Measurements from ENCODE around the gene ZNF124. TPM values are rescaled to one million over a fixed set of nuclear protein-coding genes. Genes with fewer than 3 reads are reported as not detected.

Gene ZNF124
- total RNA-seq, 1 experiment from 2014 or later = 16.3 TPM

DNA sequence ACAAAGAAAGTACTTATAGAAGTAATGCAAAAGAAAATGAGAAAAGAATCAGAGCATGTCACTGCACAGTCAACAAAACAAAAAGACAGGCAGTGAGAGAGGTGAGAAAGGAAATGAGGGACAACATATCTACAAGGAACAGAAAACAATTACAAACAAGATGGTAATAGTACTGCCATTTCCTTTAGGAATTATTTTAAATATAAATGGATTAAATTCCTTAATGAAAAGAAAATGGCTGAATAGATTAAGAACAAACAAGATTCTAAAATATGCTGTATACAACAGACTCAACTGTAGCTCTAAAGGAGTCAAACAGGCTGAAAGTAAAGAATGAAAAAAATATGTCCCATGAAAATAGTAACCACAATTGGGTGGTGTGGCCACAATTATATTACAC lies 22.1 kb upstream of the ZNF124 start:
- intact Hi-C loops (cut with micrococcal nuclease) = no loop called here
- no peak for ATAC-seq

DNA sequence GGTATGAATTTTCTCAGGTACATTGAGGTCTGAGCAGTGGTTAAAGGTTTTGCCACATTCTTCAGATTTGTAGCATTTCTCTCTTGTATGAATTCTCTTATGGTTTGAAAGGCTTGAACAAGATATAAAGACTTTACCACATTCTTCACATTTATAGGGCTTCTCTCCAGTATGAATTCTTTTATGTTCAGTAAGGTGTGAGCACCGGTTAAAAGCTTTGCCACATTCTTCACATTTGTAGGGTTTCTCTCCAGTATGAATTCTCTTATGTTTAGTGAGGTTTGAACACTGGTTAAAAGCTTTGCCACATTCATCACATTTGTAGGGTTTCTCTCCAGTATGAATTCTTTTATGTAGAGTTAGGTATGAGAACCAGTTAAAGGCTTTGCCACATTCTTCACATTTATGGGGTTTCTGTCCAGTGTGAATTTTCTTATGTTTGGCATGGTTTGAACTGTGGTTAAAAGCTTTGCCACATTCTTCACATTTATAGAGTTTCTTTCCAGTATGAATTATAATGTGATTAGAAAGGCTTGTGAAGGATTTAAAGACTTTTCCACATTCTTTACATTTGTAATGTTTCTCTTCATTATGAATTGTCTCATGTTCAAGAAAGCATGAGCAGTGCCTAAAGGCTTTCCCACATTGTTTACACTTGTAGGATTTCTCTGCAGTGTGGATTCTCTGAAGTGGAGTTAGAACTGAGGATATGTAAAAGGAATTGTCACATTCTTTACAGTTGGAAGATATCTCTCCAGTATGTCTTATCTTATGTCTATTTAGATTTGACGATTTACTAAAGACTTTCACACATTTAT lies 18.4 kb upstream of the ZNF124 start:
- Histone ChIP-seq H3K4me1 (ENCODE audit: control insufficient read depth in 1 of 2, insufficient read depth in 2 of 2, low read length in 2 of 2) (no peaks in the 10 kb centered on the region), H3K27ac (ENCODE audit: low read depth, low read length) (no peak overlapping the region), H3K9me3 (ENCODE audit: control insufficient read depth in 1 of 2, insufficient read depth in 1 of 2, low read depth in 1 of 2, low read length in 2 of 2) (peaks cover 10 to 44% of the 10 kb centered on the region in 2 experiments; a peak in 3 of 4 replicates), H3K9me2 (ENCODE audit: insufficient read depth) (no peaks in the 10 kb centered on the region), H4K20me1 (ENCODE audit: insufficient read depth) (no peaks in the 10 kb centered on the region), H3K79me2 (ENCODE audit: insufficient read depth, low read length) (no peaks in the 10 kb centered on the region; the same call in 1 of the 2 replicates), H3K9ac (ENCODE audit: low read length) (no peak overlapping the region), H3K27me3 (ENCODE audit: insufficient read depth, low read length) (no peaks in the 10 kb centered on the region), H3K4me2 (ENCODE audit: low read length) (no peak overlapping the region), H3K36me3 (ENCODE audit: control insufficient read depth in 1 of 2, insufficient read depth in 2 of 2, low read length in 2 of 2) (peaks cover 0 to 25% of the 10 kb centered on the region in 2 experiments; a peak in 3 of 4 replicates), H3K4me3 (replicated peaks in 1 of 2; ENCODE audit: low read depth in 1 of 2, low read length in 2 of 2) (no peak overlapping the region), H2AFZ (ENCODE audit: low read depth, low read length, poor library complexity, severe bottlenecking) (no peak overlapping the region)
- no peak for DNase-seq (ENCODE audit: low read depth, low spot score)
- ChIA-PET RAD21 (ENCODE audit: low non-redundant PET in 1 of 2, low total read pairs in 2 of 2, uncharacterized antibody in 2 of 2, unreplicated experiment in 2 of 2) (no interaction called here), CTCF (no interaction called here), POLR2A (no interaction called here)
- ATAC-seq = no peak
- TF ChIP-seq EGR1 (IDR thresholded peaks at IDR 0.05; ENCODE audit: low read depth) = no peak
- TF ChIP-seq POLR2A (IDR thresholded peaks at IDR 0.05; ENCODE audit: borderline replicate concordance, extremely low read depth, insufficient read depth, insufficient read length) = no peak
- no peak for TF ChIP-seq ELF1 (IDR thresholded peaks at IDR 0.05; ENCODE audit: borderline replicate concordance, low read depth)
- TF ChIP-seq, protein P1, sequence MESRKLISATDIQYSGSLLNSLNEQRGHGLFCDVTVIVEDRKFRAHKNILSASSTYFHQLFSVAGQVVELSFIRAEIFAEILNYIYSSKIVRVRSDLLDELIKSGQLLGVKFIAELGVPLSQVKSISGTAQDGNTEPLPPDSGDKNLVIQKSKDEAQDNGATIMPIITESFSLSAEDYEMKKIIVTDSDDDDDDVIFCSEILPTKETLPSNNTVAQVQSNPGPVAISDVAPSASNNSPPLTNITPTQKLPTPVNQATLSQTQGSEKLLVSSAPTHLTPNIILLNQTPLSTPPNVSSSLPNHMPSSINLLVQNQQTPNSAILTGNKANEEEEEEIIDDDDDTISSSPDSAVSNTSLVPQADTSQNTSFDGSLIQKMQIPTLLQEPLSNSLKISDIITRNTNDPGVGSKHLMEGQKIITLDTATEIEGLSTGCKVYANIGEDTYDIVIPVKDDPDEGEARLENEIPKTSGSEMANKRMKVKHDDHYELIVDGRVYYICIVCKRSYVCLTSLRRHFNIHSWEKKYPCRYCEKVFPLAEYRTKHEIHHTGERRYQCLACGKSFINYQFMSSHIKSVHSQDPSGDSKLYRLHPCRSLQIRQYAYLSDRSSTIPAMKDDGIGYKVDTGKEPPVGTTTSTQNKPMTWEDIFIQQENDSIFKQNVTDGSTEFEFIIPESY (IDR thresholded peaks at IDR 0.05; ENCODE audit: extremely low read depth, insufficient replicate concordance, low read length) = no peak
- no peak for TF ChIP-seq ZFX (IDR thresholded peaks at IDR 0.05)
- TF ChIP-seq ZNF274 (IDR thresholded peaks at IDR 0.05; ENCODE audit: low read depth, low read length) = peak; percentile 82
- TF ChIP-seq, protein P2, sequence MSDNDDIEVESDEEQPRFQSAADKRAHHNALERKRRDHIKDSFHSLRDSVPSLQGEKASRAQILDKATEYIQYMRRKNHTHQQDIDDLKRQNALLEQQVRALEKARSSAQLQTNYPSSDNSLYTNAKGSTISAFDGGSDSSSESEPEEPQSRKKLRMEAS (IDR thresholded peaks at IDR 0.05) = no peak
- no peak for TF ChIP-seq POLR2AphosphoS5 (IDR thresholded peaks at IDR 0.05; ENCODE audit: low read depth, low read length)
- intact Hi-C loops (cut with micrococcal nuclease) = no loop called here
- TSS peak; percentile 50 for BruUV-seq (replicated peaks)

More for the DNA sequence above, 22.1 kb upstream of the ZNF124 start:
- CTCF ChIA-PET = no interaction called here
- POLR2A ChIA-PET = no interaction called here
- TF ChIP-seq SRF (IDR thresholded peaks at IDR 0.05; ENCODE audit: low read depth) (no peak), ZNF274 (IDR thresholded peaks at IDR 0.05; ENCODE audit: low read depth, low read length) (no peak), CEBPB (IDR thresholded peaks at IDR 0.05; ENCODE audit: low read depth) (no peak)
- TF ChIP-seq, protein P1 (IDR thresholded peaks at IDR 0.05; ENCODE audit: extremely low read depth, insufficient replicate concordance, low read length) = no peak
- no peaks in the 10 kb centered on the region for H3K4me1 ChIP-seq (ENCODE audit: control insufficient read depth in 1 of 2, insufficient read depth in 2 of 2, low read length in 2 of 2)
- peaks cover 6 to 50% of the 10 kb centered on the region in 2 experiments for H3K36me3 ChIP-seq (ENCODE audit: control insufficient read depth in 1 of 2, insufficient read depth in 2 of 2, low read length in 2 of 2)
- H3K27ac ChIP-seq (ENCODE audit: low read depth, low read length) = no peak overlapping the region
- no peaks in the 10 kb centered on the region for H4K20me1 ChIP-seq (ENCODE audit: insufficient read depth)
- H3K9me3 ChIP-seq (ENCODE audit: control insufficient read depth in 1 of 2, insufficient read depth in 1 of 2, low read depth in 1 of 2, low read length in 2 of 2) = peaks cover 10 to 43% of the 10 kb centered on the region in 2 experiments; a peak in 3 of 4 replicates
- no TSS peak for BruUV-seq (replicated peaks)
- no peak for DNase-seq (ENCODE audit: low read depth, low spot score)
- no peaks in the 10 kb centered on the region for H3K27me3 ChIP-seq (ENCODE audit: insufficient read depth, low read length)
- no peaks in the 10 kb centered on the region; the same call in 1 of the 2 replicates for H3K79me2 ChIP-seq (ENCODE audit: insufficient read depth, low read length)
- no peak overlapping the region for H3K4me3 ChIP-seq (replicated peaks in 1 of 2; ENCODE audit: low read depth in 1 of 2, low read length in 2 of 2)
- H3K9me2 ChIP-seq (ENCODE audit: insufficient read depth) = no peaks in the 10 kb centered on the region
- no peak overlapping the region for H2AFZ ChIP-seq (ENCODE audit: low read depth, low read length, poor library complexity, severe bottlenecking)
- no peak overlapping the region for H3K4me2 ChIP-seq (ENCODE audit: low read length)
- no peak overlapping the region for H3K9ac ChIP-seq (ENCODE audit: low read length)
- RAD21 ChIA-PET (ENCODE audit: low non-redundant PET in 1 of 2, low total read pairs in 2 of 2, uncharacterized antibody in 2 of 2, unreplicated experiment in 2 of 2) = no interaction called here
